GM21737 (cell line): ENCODE measurements around the gene DYNC1H1.

Experiments used
- ATAC-seq: cut with Tn5 transposase; IDR thresholded peaks from one replicate; pipeline ENCODE4 v1.9.1; 2021; ENCODE audit warnings: mild to moderate bottlenecking, moderate library complexity; ENCODE audit not compliant: unreplicated experiment

The DYNC1H1 gene

GRCh38 chr14:101964297-101965180 is at the start of gene DYNC1H1:
Gene DYNC1H1, plus strand, starts transcription at chr14:101964573. Its CDS starts 119 bp downstream, at chr14:101964692.
- peak; percentile 81 for ATAC-seq

GRCh38 chr14:101915871-101916815 is 48.2 kb upstream of the DYNC1H1 start:
- no peak for ATAC-seq

DNA sequence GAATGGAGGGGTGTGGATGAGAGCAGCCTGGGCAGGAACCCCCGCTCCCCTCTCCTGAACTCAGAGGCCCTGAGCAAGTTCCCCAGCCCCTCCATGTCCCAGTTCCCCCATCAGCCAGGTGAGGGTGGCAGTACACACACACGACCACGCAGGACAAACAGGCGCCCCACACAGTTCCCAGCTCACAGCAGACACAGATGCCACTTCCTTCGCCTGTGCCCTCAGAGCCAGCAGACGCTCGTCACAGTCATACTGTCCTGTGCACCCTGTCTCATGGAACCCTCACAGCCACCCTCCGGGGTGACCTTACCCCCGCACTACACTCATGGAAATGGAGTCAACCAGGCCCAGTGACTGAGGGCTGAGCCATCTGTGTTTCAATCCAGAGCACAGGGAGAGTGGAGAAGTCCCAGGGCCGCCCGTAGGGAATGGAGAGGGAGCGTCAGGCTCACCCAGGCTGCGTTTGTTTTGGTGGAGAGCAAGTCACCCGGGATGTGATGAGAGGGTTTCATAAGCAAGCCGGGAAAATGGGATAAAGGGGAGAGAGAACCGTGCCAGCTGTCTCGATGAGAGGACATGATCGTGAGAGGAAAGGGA is 47.5 kb upstream of the DYNC1H1 start:
- no peak for ATAC-seq

DNA sequence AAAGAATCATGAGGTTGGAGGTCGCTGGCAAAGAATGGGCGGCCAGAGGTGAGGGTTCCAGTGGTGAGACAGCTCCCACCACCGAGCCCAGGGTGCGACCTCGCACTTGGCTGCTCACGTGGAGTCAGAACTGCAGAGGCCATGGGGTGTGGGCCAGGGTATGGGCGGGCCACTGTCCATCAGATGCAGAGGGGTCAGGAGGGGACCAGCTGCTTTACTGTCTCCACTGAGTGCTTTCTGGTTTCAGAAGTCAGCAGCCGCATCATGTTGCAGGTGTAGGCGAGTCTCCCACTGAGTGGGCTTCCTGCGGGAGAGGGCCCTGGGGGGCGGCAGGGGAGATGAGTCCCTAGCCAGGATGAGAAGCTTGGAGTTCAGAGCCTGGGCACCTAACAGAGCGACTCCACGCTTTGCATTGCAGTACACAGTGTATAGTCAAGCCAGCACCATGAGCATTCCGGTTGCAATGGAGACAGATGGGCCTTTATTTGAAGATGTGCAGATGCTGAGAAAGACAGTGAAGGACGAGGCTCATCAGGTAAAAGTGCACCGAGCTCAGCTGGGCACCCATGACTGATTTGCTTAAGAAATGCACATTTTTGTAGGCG is 46.9 kb upstream of the DYNC1H1 start:
- no peak for ATAC-seq

- ATAC-seq, result no peak
Observed at GRCh38 chr14:101918065-101918989, 46.0 kb upstream of the DYNC1H1 start.

GRCh38 chr14:101920271-101920670 is 44.1 kb upstream of the DYNC1H1 start:
- no peak for ATAC-seq

DNA sequence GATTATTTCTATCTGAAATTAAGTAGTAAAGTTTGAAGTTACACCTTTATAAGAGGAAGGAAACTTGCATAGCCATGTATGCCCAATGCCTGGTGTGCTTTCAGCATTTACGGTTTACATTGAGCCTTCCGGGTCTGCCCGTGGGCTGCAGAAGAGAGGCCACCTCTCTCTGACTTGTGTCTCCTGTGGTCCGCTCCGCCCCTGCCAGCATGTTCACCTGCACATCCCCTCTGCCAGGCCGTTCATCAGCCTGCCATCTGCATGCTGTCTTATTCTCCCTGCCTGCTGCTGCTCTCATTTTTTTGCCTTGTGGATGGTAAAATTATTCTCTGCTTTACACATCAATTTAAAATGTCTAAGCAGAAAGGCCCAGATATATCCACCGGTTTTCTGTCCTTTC is 41.5 kb upstream of the DYNC1H1 start:
- no peak for ATAC-seq

- no peak for ATAC-seq
Observed at GRCh38 chr14:101925152-101925551, 39.2 kb upstream of the DYNC1H1 start.

DNA sequence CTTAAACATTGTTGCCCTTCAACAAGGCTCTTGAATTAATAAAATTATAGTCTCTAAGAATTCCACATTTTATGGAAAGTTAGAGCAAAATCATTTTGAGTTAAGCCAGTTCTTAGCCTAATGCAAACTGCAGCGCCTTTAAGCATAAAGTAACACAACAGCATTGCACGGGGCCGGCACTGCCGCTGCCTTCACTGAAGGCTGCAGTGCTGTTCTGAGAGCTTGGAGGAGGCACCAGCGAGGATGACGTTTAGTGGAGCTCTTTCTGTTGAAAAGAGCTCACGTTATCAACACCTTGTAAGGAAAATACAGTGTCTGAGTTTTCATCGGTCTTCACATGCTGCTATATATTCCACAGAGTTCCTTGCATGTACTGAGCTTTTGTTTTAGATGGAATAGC is 38.3 kb upstream of the DYNC1H1 start:
- no peak for ATAC-seq

- ATAC-seq, result no peak
Observed at GRCh38 chr14:101926620-101927019, 37.8 kb upstream of the DYNC1H1 start.

DNA sequence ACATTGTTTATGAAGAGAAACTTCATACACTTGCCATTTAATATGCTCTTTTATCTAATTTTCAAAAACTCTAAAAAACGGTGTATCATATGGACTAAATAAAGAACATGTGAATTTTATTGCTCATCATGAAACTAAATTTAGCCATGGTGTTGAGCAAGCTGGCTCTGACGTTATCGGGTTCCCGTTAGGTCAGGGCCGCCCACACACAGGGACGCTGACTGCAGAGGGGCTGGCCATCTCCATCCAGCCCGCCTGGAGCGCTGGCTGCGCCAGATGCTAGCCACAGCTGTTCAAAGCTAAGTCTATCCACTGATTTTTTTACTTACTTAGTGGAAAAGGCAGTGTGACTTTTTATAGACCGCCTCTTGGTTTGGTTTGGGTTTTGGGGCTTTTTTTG is 36.5 kb upstream of the DYNC1H1 start:
- ATAC-seq, result no peak

- ATAC-seq, result no peak
Observed at GRCh38 chr14:101928415-101928841, 35.9 kb upstream of the DYNC1H1 start.

GRCh38 chr14:101929096-101929495 is 35.3 kb upstream of the DYNC1H1 start:
- ATAC-seq, result no peak

DNA sequence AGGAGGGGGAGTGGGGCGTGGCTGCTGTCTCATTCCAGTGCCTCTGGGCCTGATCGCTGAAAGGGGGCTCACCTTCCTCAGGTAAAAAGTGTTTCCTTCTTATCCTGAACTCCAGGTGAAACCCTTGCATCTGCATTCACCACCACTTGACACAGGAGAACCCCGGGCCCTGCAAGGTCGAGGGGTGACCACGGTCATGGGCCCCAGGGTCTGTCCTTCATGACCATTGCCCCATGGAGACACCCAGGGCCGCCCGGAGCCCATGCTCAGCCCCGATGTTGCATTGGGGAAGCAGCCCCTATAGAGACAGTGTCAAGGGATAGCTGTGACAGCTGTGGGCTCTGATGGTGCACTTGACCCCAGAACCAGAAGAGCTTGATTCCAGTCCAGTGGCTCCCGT is 34.4 kb upstream of the DYNC1H1 start:
- ATAC-seq, result no peak

- ATAC-seq, result no peak
Observed at GRCh38 chr14:101932673-101933072, 31.7 kb upstream of the DYNC1H1 start.

GRCh38 chr14:101933209-101933608 is 31.2 kb upstream of the DYNC1H1 start:
- no peak for ATAC-seq

DNA sequence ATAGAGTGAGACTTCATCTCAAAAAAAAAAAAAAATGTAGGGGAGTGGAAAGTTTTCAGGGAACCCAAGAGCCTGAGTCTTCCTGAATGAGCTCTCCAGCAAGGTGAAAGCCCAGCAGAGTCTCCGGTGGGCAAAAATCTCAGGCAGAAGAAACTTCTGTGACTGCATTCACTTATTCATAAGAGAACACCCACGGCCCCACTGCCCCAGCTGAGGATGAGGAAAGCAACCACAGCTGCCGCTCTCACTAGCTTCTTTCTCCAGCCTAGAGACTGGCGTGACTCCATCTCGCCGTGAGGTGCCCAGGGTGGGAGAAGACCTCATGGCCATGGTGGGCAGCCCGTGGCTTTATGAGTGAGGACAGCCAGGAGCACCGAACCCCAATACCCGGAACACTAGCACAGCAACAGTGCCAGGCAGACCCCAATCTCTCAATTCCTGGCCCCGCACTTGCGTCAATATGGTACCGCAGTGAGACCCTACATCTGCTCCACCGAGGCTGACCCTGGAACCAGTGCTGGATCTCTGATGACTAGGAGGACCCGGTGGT is 29.7 kb upstream of the DYNC1H1 start:
- ATAC-seq, result no peak

- no peak for ATAC-seq
Observed at GRCh38 chr14:101937926-101938767, 26.2 kb upstream of the DYNC1H1 start.
